ENCODE results near the gene SH2B2. TPM values are rescaled to one million over a fixed set of nuclear protein-coding genes. Genes with fewer than 3 reads are reported as not detected.
"Not testable (repeated sequence)": the region's sequence is repeated elsewhere in the genome, so short reads cannot be mapped to it uniquely, and the experiment has no call there.

SH2B2 gene
- total RNA-seq, 2 donors from 2014 or later: 7.7 to 22.3 TPM

GRCh38 chr7:102323914-102324195 lies 37.2 kb downstream of the SH2B2 start:
- Histone ChIP-seq H3K27me3 (replicated peaks; ENCODE audit: insufficient read depth) (no peaks in the 10 kb centered on the region), H3K4me1 (replicated peaks) (no peaks in the 10 kb centered on the region), H3K27ac (no peak overlapping the region), H3K36me3 (no peaks in the 10 kb centered on the region), H3K9me3 (no peaks in the 10 kb centered on the region), H3K4me3 (no peak overlapping the region)
- 91% methylated on average over 5 of the region's 5 CpGs for WGBS
- TF ChIP-seq CTCF (IDR thresholded peaks at IDR 0.05): no peak
- no peak for TF ChIP-seq POLR2AphosphoS5 (IDR thresholded peaks at IDR 0.05)
- TF ChIP-seq POLR2A (IDR thresholded peaks at IDR 0.05): no peak
- intact Hi-C loops (cut with DNase I): no loop called here
- no peak for DNase-seq (ENCODE audit: low spot score)

GRCh38 chr7:102325106-102325505 lies 38.4 kb downstream of the SH2B2 start:
- H3K4me1 ChIP-seq (replicated peaks); H3K27ac ChIP-seq; H3K9me3 ChIP-seq; H3K36me3 ChIP-seq; intact Hi-C loops (cut with DNase I); H3K4me3 ChIP-seq; DNase-seq (ENCODE audit: low spot score); H3K27me3 ChIP-seq (replicated peaks; ENCODE audit: insufficient read depth): not testable (repeated sequence)
- 90% methylated on average over 11 of the region's 11 CpGs for WGBS

- Histone ChIP-seq H3K4me3 (no peak overlapping the region), H3K36me3 (no peaks in the 10 kb centered on the region), H3K4me1 (replicated peaks) (no peaks in the 10 kb centered on the region), H3K9me3 (no peaks in the 10 kb centered on the region), H3K27me3 (replicated peaks; ENCODE audit: insufficient read depth) (no peaks in the 10 kb centered on the region), H3K27ac (no peak overlapping the region)
- intact Hi-C loops (cut with DNase I): no loop called here
- TF ChIP-seq POLR2A (IDR thresholded peaks at IDR 0.05) (no peak), POLR2AphosphoS5 (IDR thresholded peaks at IDR 0.05) (no peak), CTCF (IDR thresholded peaks at IDR 0.05) (no peak)
- WGBS: 87% methylated on average over 11 of the region's 11 CpGs
- DNase-seq (ENCODE audit: low spot score): no peak
Observed at GRCh38 chr7:102326157-102326889, 39.7 kb downstream of the SH2B2 start.

GRCh38 chr7:102327183-102327582 lies 40.5 kb downstream of the SH2B2 start:
- H3K36me3 ChIP-seq; DNase-seq (ENCODE audit: low spot score); H3K4me1 ChIP-seq (replicated peaks); H3K4me3 ChIP-seq; intact Hi-C loops (cut with DNase I); H3K9me3 ChIP-seq; H3K27me3 ChIP-seq (replicated peaks; ENCODE audit: insufficient read depth); H3K27ac ChIP-seq: not testable (repeated sequence)
- WGBS: 63% methylated on average over 6 of the region's 6 CpGs

GRCh38 chr7:102328863-102329262 lies 42.2 kb downstream of the SH2B2 start:
- intact Hi-C loops (cut with DNase I); H3K4me3 ChIP-seq; H3K27me3 ChIP-seq (replicated peaks; ENCODE audit: insufficient read depth): not testable (repeated sequence)

GRCh38 chr7:102329366-102329765 lies 42.7 kb downstream of the SH2B2 start:
- H3K27me3 ChIP-seq (replicated peaks; ENCODE audit: insufficient read depth); H3K36me3 ChIP-seq; intact Hi-C loops (cut with DNase I); H3K4me3 ChIP-seq; H3K9me3 ChIP-seq; DNase-seq (ENCODE audit: low spot score); H3K27ac ChIP-seq; H3K4me1 ChIP-seq (replicated peaks): not testable (repeated sequence)
- WGBS: 79% methylated on average over 9 of the region's 9 CpGs

More at GRCh38 chr7:102328863-102329262, 42.2 kb downstream of the SH2B2 start:
- H3K36me3 ChIP-seq; H3K27ac ChIP-seq; H3K4me1 ChIP-seq (replicated peaks); H3K9me3 ChIP-seq; DNase-seq (ENCODE audit: low spot score): not testable (repeated sequence)
- 54% methylated on average over 5 of the region's 5 CpGs for WGBS

GRCh38 chr7:102330666-102331460 lies 44.2 kb downstream of the SH2B2 start:
- H3K4me1 ChIP-seq (replicated peaks); H3K9me3 ChIP-seq; H3K4me3 ChIP-seq; H3K27me3 ChIP-seq (replicated peaks; ENCODE audit: insufficient read depth); DNase-seq (ENCODE audit: low spot score); H3K27ac ChIP-seq; H3K36me3 ChIP-seq; intact Hi-C loops (cut with DNase I): not testable (repeated sequence)
- 94% methylated on average over 8 of the region's 8 CpGs for WGBS

- WGBS: 83% methylated on average over 7 of the region's 7 CpGs
- H3K36me3 ChIP-seq; H3K9me3 ChIP-seq; H3K27ac ChIP-seq; H3K4me1 ChIP-seq (replicated peaks); H3K27me3 ChIP-seq (replicated peaks; ENCODE audit: insufficient read depth); H3K4me3 ChIP-seq; DNase-seq (ENCODE audit: low spot score); intact Hi-C loops (cut with DNase I): not testable (repeated sequence)
Observed at GRCh38 chr7:102335574-102335973, 48.9 kb downstream of the SH2B2 start.

GRCh38 chr7:102337002-102337401 lies 50.3 kb downstream of the SH2B2 start:
- H3K27me3 ChIP-seq (replicated peaks; ENCODE audit: insufficient read depth); intact Hi-C loops (cut with DNase I); DNase-seq (ENCODE audit: low spot score); H3K27ac ChIP-seq; H3K36me3 ChIP-seq; H3K9me3 ChIP-seq; H3K4me3 ChIP-seq; H3K4me1 ChIP-seq (replicated peaks): not testable (repeated sequence)
- WGBS: 80% methylated on average over 1 of the region's 8 CpGs

GRCh38 chr7:102337420-102337819 lies 50.8 kb downstream of the SH2B2 start:
- H3K36me3 ChIP-seq; H3K4me3 ChIP-seq; intact Hi-C loops (cut with DNase I); DNase-seq (ENCODE audit: low spot score); H3K27ac ChIP-seq; H3K9me3 ChIP-seq; H3K27me3 ChIP-seq (replicated peaks; ENCODE audit: insufficient read depth); H3K4me1 ChIP-seq (replicated peaks): not testable (repeated sequence)
- 69% methylated on average over 4 of the region's 4 CpGs for WGBS

Measured in prostate gland (tissue), 2 donors.